Kidney glomerular epithelial cell (primary cell): Measurements from ENCODE around the gene PARP3.
"Not testable (repeated sequence)": the region's sequence is repeated elsewhere in the genome, so short reads cannot be mapped to it uniquely, and the experiment has no call there.

Experiments
- DNase-seq: peaks from one replicate; lab custom pipeline; 2025; lab: John Stamatoyannopoulos, UW

The PARP3 gene

GRCh38 chr3:51986010-51986947 is 44.1 kb downstream of the PARP3 start:
- DNase-seq, result no peak

GRCh38 chr3:51987568-51987967 is 45.4 kb downstream of the PARP3 start:
- DNase-seq, result no peak

GRCh38 chr3:51988286-51989146 is 46.4 kb downstream of the PARP3 start:
- no peak for DNase-seq

- DNase-seq, result not testable (repeated sequence)
Measured at GRCh38 chr3:51990501-51990971, 48.4 kb downstream of the PARP3 start.

DNA sequence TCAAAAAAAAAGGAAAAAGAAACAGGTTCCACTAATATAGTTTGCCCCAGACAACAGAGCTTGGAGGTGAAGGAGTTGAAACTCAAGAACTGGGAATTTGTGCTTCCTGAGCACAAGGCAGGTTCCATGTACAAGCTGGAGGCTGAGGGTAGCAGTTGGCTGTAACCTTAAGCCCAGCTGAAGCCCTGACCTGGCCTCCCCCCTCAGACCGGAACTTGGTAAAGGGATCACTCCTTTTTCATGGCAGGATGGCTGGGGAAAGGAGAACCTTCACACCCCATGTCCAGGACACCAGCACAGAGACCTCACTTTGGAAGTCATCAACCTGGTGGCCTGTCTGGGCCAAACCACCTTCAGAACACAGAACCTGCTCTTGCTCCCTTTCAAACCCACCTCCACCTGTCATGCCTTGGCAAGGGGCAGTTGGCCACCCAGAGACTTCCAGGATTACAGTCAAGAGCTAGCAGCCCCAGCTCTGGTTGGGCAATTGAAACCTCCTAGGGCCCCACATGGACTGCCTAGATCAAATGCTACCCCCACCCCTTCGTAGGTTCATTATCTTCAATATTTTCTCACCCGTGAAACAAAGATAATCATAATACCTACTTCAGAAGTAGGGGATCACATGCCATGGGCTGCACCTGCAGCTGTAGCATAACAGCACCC is 50.0 kb downstream of the PARP3 start:
- DNase-seq, result no peak

DNA sequence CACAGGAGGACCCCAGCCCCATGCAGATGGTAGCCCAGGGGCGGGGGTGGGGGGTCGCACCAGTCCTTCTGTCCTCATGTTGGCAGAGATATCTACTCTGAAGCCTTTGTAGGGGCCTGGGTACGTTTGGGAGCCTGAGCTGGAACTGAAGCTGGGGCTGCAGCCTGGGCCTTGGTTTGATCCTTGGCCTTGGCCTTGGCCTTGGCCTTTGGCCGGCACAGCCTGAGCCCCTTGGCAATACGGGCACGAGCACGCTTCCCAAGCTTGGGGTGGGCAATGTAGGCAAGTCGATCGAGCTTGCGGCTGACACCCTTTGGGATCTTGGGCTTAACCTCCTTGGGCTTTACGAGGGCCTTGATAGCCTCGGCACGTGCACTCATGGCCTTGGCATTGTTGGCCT is 51.5 kb downstream of the PARP3 start:
- DNase-seq, result not testable (repeated sequence)

DNA sequence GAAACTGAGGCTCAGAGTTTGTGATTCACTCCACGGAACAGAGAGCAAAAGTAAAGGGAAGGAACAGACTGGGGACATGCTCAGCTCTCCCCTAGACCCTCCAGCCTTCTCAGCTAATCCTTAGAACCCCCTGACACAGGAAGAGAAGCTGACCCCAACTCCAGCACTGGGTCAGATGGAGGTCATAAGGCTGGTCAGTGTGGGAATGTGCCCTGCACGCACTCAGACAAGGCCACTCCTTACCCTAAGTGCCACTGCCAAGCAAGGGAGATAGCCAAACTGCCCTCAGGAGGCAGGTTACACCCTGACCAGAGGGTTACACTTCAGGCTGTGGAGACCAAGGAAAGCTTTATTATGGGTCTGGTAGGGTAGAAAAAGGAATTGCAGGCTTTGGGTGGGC is 52.4 kb downstream of the PARP3 start:
- DNase-seq, result no peak

DNA sequence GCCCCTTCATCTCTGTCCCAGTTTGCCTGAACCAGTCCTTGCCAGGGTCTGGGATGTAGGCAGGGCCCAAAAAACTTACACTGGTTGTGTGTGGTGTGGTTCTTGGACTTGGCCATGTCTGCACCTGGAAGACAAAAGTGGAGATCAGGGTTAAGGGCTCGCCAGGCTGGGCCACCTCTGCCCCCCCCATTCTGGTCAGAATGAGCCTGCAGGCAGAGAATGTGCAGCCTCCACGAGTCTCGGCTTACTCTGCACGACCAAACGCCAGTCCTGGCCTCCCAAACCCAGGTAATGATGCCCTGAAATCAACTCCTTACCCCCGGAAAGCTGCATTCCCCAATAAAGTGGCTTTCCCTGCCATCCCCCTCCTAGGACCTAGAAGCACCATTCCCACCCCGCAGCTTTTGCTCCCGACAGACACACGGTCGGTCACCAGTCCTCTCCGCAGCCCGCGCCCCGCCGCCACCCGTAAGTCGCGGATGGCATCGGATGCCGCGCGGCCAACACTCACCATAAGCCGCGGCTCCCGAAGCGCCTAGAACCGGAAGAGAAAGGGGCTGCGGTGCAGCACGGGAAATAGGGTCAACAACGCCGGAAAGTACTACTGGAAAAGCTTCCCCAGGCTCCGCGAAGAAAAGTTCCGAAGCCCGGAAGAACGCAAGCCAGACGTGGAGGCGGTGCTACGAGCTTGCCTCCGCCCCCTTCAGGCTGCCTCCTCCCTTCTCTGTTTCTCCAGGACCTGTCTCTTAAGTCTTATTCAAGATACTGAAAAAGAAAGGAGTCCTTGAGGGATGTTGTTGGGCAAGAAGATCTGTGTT is 53.4 kb downstream of the PARP3 start, which contains the start of gene RPL29:
Gene RPL29, minus strand, starts transcription at position 550 of the 818 bp plus-strand sequence. Its CDS starts 434 bp downstream, at position 116.
- peak; percentile 98 for DNase-seq

GRCh38 chr3:51997172-51997571 is 55.0 kb downstream of the PARP3 start:
- no peak for DNase-seq

- peak; percentile 76 for DNase-seq
Measured at GRCh38 chr3:51997935-51998596, 55.9 kb downstream of the PARP3 start.
